Measurements from ENCODE around the gene SCAMP5.
A peak's percentile ranks its signal among the peaks of the same experiment; 100 is the strongest.

The SCAMP5 gene

DNA sequence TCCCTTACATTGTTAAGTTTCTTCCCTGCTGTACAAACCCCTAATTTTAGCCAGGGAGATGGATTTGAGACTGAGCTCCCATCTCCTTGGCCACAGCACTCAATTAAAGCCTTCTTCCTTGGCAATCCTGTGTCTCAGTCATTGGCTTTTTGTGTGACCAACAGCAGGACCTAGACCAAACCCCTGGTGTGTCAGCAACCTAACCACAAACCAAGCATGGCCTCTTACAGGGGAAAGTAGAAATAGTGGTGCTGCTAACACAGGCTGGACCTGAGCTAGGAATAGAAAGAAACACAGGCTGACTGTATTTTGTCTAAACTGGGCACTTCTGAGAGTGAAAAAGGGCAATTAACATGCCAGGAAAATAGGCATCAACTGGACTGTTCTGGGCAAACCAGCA is 65.9 kb downstream of the SCAMP5 start:
- Histone ChIP-seq H3K4me3 (no peak overlapping the region), H3K9ac (ENCODE audit: insufficient read length) (no peak overlapping the region), H3K36me3 (ENCODE audit: insufficient read depth, low read length) (no peaks in the 10 kb centered on the region), H3K9me3 (ENCODE audit: low read depth, low read length) (no peaks in the 10 kb centered on the region), H3K27ac (no peak overlapping the region)
- no peak for DNase-seq (ENCODE audit: low read depth, low spot score)
- no peak for TF ChIP-seq EZH2 (IDR thresholded peaks at IDR 0.05)
- TF ChIP-seq POLR2AphosphoS5 (IDR thresholded peaks at IDR 0.05; ENCODE audit: borderline replicate concordance, low read depth, low read length), result no peak
- no peak for TF ChIP-seq FOXP2 (optimal IDR thresholded peaks at IDR 0.05; ENCODE audit: control extremely low read depth, extremely low read length, insufficient read depth)

- no peaks in the 10 kb centered on the region for H3K36me3 ChIP-seq (ENCODE audit: insufficient read depth, low read length)
- H3K9me3 ChIP-seq (ENCODE audit: low read depth, low read length), result no peaks in the 10 kb centered on the region
- TF ChIP-seq POLR2AphosphoS5 (IDR thresholded peaks at IDR 0.05; ENCODE audit: borderline replicate concordance, low read depth, low read length) (no peak), EZH2 (IDR thresholded peaks at IDR 0.05) (no peak), FOXP2 (optimal IDR thresholded peaks at IDR 0.05; ENCODE audit: control extremely low read depth, extremely low read length, insufficient read depth) (no peak)
- no peak overlapping the region for H3K9ac ChIP-seq (ENCODE audit: insufficient read length)
- no peak overlapping the region for H3K4me3 ChIP-seq
- no peak overlapping the region for H3K27ac ChIP-seq
- no peak for DNase-seq (ENCODE audit: low read depth, low spot score)
These were observed 67.3 kb downstream of the SCAMP5 start for GRCh38 chr15:75062706-75063105.

- H3K9me3 ChIP-seq (ENCODE audit: low read depth, low read length), result no peaks in the 10 kb centered on the region
- no peak overlapping the region for H3K4me3 ChIP-seq
- DNase-seq (ENCODE audit: low read depth, low spot score), result no peak
- no peak overlapping the region for H3K9ac ChIP-seq (ENCODE audit: insufficient read length)
- no peak for TF ChIP-seq FOXP2 (optimal IDR thresholded peaks at IDR 0.05; ENCODE audit: control extremely low read depth, extremely low read length, insufficient read depth)
- no peak for TF ChIP-seq EZH2 (IDR thresholded peaks at IDR 0.05)
- no peak for TF ChIP-seq POLR2AphosphoS5 (IDR thresholded peaks at IDR 0.05; ENCODE audit: borderline replicate concordance, low read depth, low read length)
- H3K27ac ChIP-seq, result no peak overlapping the region
- H3K36me3 ChIP-seq (ENCODE audit: insufficient read depth, low read length), result no peaks in the 10 kb centered on the region
These were observed 68.0 kb downstream of the SCAMP5 start for GRCh38 chr15:75063338-75063737.

DNA sequence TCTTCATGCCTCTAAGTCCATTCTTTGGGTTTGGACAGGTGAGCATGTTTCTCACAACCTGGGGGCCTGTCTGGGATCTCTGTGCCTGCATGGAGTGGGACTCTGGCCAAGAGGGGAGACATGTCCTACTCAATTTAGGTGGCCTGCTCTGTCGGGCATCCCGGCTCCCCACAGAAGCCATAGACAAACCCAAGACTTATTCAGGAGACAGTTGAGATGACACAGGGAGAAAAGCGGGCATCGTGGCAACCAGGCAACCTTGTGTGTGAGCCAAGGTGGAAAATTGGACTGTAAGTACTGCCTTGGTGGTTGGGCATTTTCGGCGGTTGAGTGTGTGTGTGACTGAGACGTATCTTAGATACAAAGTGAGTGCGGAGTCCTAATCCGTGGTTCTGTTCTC is 68.5 kb downstream of the SCAMP5 start:
- no peak overlapping the region for H3K27ac ChIP-seq
- no peaks in the 10 kb centered on the region for H3K9me3 ChIP-seq (ENCODE audit: low read depth, low read length)
- no peak overlapping the region for H3K4me3 ChIP-seq
- TF ChIP-seq FOXP2 (optimal IDR thresholded peaks at IDR 0.05; ENCODE audit: control extremely low read depth, extremely low read length, insufficient read depth) (no peak), EZH2 (IDR thresholded peaks at IDR 0.05) (no peak), POLR2AphosphoS5 (IDR thresholded peaks at IDR 0.05; ENCODE audit: borderline replicate concordance, low read depth, low read length) (no peak)
- H3K36me3 ChIP-seq (ENCODE audit: insufficient read depth, low read length), result no peaks in the 10 kb centered on the region
- H3K9ac ChIP-seq (ENCODE audit: insufficient read length), result no peak overlapping the region
- DNase-seq (ENCODE audit: low read depth, low spot score), result no peak

- no peak overlapping the region for H3K27ac ChIP-seq
- H3K9ac ChIP-seq (ENCODE audit: insufficient read length), result no peak overlapping the region
- no peak for TF ChIP-seq FOXP2 (optimal IDR thresholded peaks at IDR 0.05; ENCODE audit: control extremely low read depth, extremely low read length, insufficient read depth)
- TF ChIP-seq POLR2AphosphoS5 (IDR thresholded peaks at IDR 0.05; ENCODE audit: borderline replicate concordance, low read depth, low read length), result no peak
- no peak for TF ChIP-seq EZH2 (IDR thresholded peaks at IDR 0.05)
- H3K36me3 ChIP-seq (ENCODE audit: insufficient read depth, low read length), result no peaks in the 10 kb centered on the region
- H3K9me3 ChIP-seq (ENCODE audit: low read depth, low read length), result no peaks in the 10 kb centered on the region
- H3K4me3 ChIP-seq, result no peak overlapping the region
- no peak for DNase-seq (ENCODE audit: low read depth, low spot score)
These were observed 69.5 kb downstream of the SCAMP5 start for GRCh38 chr15:75064846-75065245.

DNA sequence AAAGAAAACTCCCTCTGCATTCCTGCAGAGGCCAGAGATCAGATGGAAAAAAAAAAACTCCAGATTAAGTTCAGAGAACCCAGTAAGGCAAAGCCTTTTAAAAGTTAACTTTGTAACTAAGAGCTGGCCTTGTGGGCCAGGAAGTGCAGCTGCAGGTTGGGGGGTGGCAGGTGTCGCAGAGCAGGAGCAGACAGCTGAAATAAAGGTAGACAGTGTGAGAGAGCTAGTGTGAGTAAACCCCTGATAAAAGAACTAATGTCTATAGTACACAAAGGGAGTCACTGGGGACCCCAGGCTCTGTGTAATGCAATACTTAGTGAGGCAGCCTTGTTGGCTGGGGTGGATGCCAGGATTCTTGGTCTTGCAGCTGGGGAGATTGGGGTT is 70.1 kb downstream of the SCAMP5 start:
- TF ChIP-seq POLR2AphosphoS5 (IDR thresholded peaks at IDR 0.05; ENCODE audit: borderline replicate concordance, low read depth, low read length), result no peak
- TF ChIP-seq FOXP2 (optimal IDR thresholded peaks at IDR 0.05; ENCODE audit: control extremely low read depth, extremely low read length, insufficient read depth), result no peak
- no peak for TF ChIP-seq EZH2 (IDR thresholded peaks at IDR 0.05)
- no peak for DNase-seq (ENCODE audit: low read depth, low spot score)
- Histone ChIP-seq H3K4me3 (no peak overlapping the region), H3K9me3 (ENCODE audit: low read depth, low read length) (no peaks in the 10 kb centered on the region), H3K9ac (ENCODE audit: insufficient read length) (no peak overlapping the region), H3K27ac (peak overlapping the region; percentile 57; the same call in 1 of the 2 replicates), H3K36me3 (ENCODE audit: insufficient read depth, low read length) (no peaks in the 10 kb centered on the region)

DNA sequence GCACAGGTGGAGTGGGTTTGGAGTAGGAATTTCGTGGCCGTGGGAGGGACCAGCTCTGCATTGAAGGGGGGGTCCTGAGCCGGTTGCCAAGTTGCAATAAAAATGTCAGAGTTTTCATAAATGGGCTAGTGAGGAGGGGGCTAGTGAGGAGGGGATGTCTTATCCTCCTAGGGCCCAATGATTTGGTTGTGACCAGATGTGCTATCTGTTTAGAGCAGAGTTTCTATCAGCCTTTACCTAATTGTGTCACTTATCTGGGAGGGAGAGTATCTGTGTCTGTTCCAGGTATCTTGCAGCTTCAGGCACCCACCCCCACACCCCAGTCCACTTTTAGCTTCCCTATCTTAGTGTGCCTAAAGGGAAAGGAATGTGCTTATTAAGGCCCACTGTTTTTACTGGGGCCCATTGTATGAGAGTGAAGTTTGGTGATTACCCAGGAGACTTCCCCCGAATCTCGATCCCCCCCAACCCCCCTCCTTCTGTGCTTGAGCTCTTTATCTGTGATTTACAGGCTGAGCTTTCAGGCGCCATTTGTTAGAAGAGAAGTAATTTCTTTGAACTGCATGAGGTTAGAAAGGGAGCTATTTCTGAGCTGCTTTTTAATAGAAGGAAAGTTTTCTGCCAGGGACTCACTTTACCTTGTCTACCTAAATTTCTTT is 70.6 kb downstream of the SCAMP5 start:
- H3K9me3 ChIP-seq (ENCODE audit: low read depth, low read length), result no peaks in the 10 kb centered on the region
- 0 out of 2 replicates have a peak overlapping the region, but pooled peaks have one; percentile 22 for H3K27ac ChIP-seq
- H3K9ac ChIP-seq (ENCODE audit: insufficient read length), result peak overlapping the region; percentile 12
- no peak for DNase-seq (ENCODE audit: low read depth, low spot score)
- TF ChIP-seq FOXP2 (optimal IDR thresholded peaks at IDR 0.05; ENCODE audit: control extremely low read depth, extremely low read length, insufficient read depth), result no peak
- TF ChIP-seq POLR2AphosphoS5 (IDR thresholded peaks at IDR 0.05; ENCODE audit: borderline replicate concordance, low read depth, low read length), result no peak
- TF ChIP-seq EZH2 (IDR thresholded peaks at IDR 0.05), result no peak
- no peaks in the 10 kb centered on the region for H3K36me3 ChIP-seq (ENCODE audit: insufficient read depth, low read length)
- H3K4me3 ChIP-seq, result peak overlapping the region; percentile 8; the same call in 1 of the 2 replicates

- Histone ChIP-seq H3K27ac (no peak overlapping the region), H3K4me3 (no peak overlapping the region), H3K9ac (ENCODE audit: insufficient read length) (no peak overlapping the region), H3K9me3 (ENCODE audit: low read depth, low read length) (no peaks in the 10 kb centered on the region), H3K36me3 (ENCODE audit: insufficient read depth, low read length) (no peaks in the 10 kb centered on the region)
- DNase-seq (ENCODE audit: low read depth, low spot score), result no peak
- TF ChIP-seq EZH2 (IDR thresholded peaks at IDR 0.05), result no peak
- TF ChIP-seq FOXP2 (optimal IDR thresholded peaks at IDR 0.05; ENCODE audit: control extremely low read depth, extremely low read length, insufficient read depth), result no peak
- TF ChIP-seq POLR2AphosphoS5 (IDR thresholded peaks at IDR 0.05; ENCODE audit: borderline replicate concordance, low read depth, low read length), result no peak
These were observed 71.9 kb downstream of the SCAMP5 start for GRCh38 chr15:75067123-75067830.
